IPS-20b (cell line): Measurements from ENCODE around the gene RABAC1.

Source experiments
- H3K27ac ChIP-seq: one replicate; pipeline ENCODE4 v1.5.1; 2013; ENCODE audit warnings: low read length
- H3K27me3 ChIP-seq: 2 replicates; pipeline ENCODE4 v1.6.1; 2013; ENCODE audit warnings: mild to moderate bottlenecking, low read length, inconsistent platforms; ENCODE audit not compliant: insufficient read depth
- H3K36me3 ChIP-seq: 2 replicates; pipeline ENCODE4 v1.6.1; 2013; ENCODE audit warnings: low read depth, mild to moderate bottlenecking, inconsistent platforms, low read length, moderate library complexity; ENCODE audit not compliant: insufficient read depth
- H3K4me1 ChIP-seq: 2 replicates; pipeline ENCODE4 v1.6.1; 2013; ENCODE audit warnings: mild to moderate bottlenecking, control low read depth, inconsistent platforms, low read length, moderate library complexity; ENCODE audit not compliant: insufficient read depth
- H3K4me3 ChIP-seq: 2 replicates; pipeline ENCODE4 v1.5.1; 2013; ENCODE audit warnings: mild to moderate bottlenecking, low read length, inconsistent platforms
- H3K9ac ChIP-seq: 2 replicates; pipeline ENCODE4 v1.6.1; 2013; ENCODE audit warnings: low read depth, mild to moderate bottlenecking, inconsistent platforms, low read length, moderate library complexity
- H3K9me3 ChIP-seq: 2 replicates; pipeline ENCODE4 v1.6.1; 2013; ENCODE audit warnings: mild to moderate bottlenecking, low read depth, low read length, inconsistent platforms; ENCODE audit not compliant: insufficient read depth

RABAC1 gene

GRCh38 chr19:41984961-41985360, 25.8 kb upstream of the RABAC1 start:
- H3K27me3 ChIP-seq = peaks cover 5% of the 10 kb centered on the region; the same call in 1 of the 2 replicates
- H3K27ac ChIP-seq = no peak overlapping the region
- no peaks in the 10 kb centered on the region for H3K4me1 ChIP-seq
- no peak overlapping the region for H3K9ac ChIP-seq
- no peak overlapping the region for H3K4me3 ChIP-seq
- no peaks in the 10 kb centered on the region for H3K9me3 ChIP-seq
- peaks cover 17% of the 10 kb centered on the region; the same call in 1 of the 2 replicates for H3K36me3 ChIP-seq

- no peaks in the 10 kb centered on the region for H3K4me1 ChIP-seq
- no peaks in the 10 kb centered on the region for H3K27me3 ChIP-seq
- H3K9ac ChIP-seq = no peak overlapping the region
- H3K36me3 ChIP-seq = peaks cover 7% of the 10 kb centered on the region; the same call in 1 of the 2 replicates
- no peaks in the 10 kb centered on the region for H3K9me3 ChIP-seq
- H3K4me3 ChIP-seq = no peak overlapping the region
- H3K27ac ChIP-seq = no peak overlapping the region
Measured at GRCh38 chr19:41981724-41982123, 22.6 kb upstream of the RABAC1 start.

- no peak overlapping the region for H3K9ac ChIP-seq
- H3K4me1 ChIP-seq = no peaks in the 10 kb centered on the region
- peaks cover 9% of the 10 kb centered on the region; the same call in 1 of the 2 replicates for H3K36me3 ChIP-seq
- no peaks in the 10 kb centered on the region for H3K9me3 ChIP-seq
- H3K27ac ChIP-seq = no peak overlapping the region
- no peak overlapping the region for H3K4me3 ChIP-seq
- no peaks in the 10 kb centered on the region for H3K27me3 ChIP-seq
Measured at GRCh38 chr19:41978470-41978869, 19.3 kb upstream of the RABAC1 start.

- Histone ChIP-seq H3K9me3 (no peaks in the 10 kb centered on the region), H3K27ac (no peak overlapping the region), H3K9ac (no peak overlapping the region), H3K4me3 (no peak overlapping the region), H3K36me3 (peaks cover 9% of the 10 kb centered on the region; the same call in 1 of the 2 replicates), H3K4me1 (no peaks in the 10 kb centered on the region), H3K27me3 (no peaks in the 10 kb centered on the region)
Measured at GRCh38 chr19:41977916-41978315, 18.8 kb upstream of the RABAC1 start.

GRCh38 chr19:41974652-41975051, 15.5 kb upstream of the RABAC1 start:
- Histone ChIP-seq H3K4me1 (no peaks in the 10 kb centered on the region), H3K27me3 (no peaks in the 10 kb centered on the region), H3K27ac (no peak overlapping the region), H3K4me3 (no peak overlapping the region), H3K36me3 (peaks cover 8% of the 10 kb centered on the region; the same call in 1 of the 2 replicates), H3K9me3 (no peaks in the 10 kb centered on the region), H3K9ac (no peak overlapping the region)

- Histone ChIP-seq H3K27ac (no peak overlapping the region), H3K36me3 (peaks cover 7% of the 10 kb centered on the region; the same call in 1 of the 2 replicates), H3K4me3 (no peak overlapping the region), H3K9me3 (no peaks in the 10 kb centered on the region), H3K9ac (no peak overlapping the region), H3K27me3 (no peaks in the 10 kb centered on the region), H3K4me1 (no peaks in the 10 kb centered on the region)
Measured at GRCh38 chr19:41971363-41971762, 12.2 kb upstream of the RABAC1 start.

- no peaks in the 10 kb centered on the region for H3K4me1 ChIP-seq
- peaks cover 5% of the 10 kb centered on the region; the same call in 1 of the 2 replicates for H3K36me3 ChIP-seq
- no peak overlapping the region for H3K9ac ChIP-seq
- H3K9me3 ChIP-seq = no peaks in the 10 kb centered on the region
- no peak overlapping the region for H3K27ac ChIP-seq
- H3K27me3 ChIP-seq = no peaks in the 10 kb centered on the region
- no peak overlapping the region for H3K4me3 ChIP-seq
Measured at GRCh38 chr19:41969772-41970458, 10.8 kb upstream of the RABAC1 start.

- no peaks in the 10 kb centered on the region for H3K9me3 ChIP-seq
- no peak overlapping the region for H3K4me3 ChIP-seq
- peaks cover 5% of the 10 kb centered on the region; the same call in 1 of the 2 replicates for H3K36me3 ChIP-seq
- H3K4me1 ChIP-seq = no peaks in the 10 kb centered on the region
- no peak overlapping the region for H3K27ac ChIP-seq
- H3K9ac ChIP-seq = no peak overlapping the region
- no peaks in the 10 kb centered on the region for H3K27me3 ChIP-seq
Measured at GRCh38 chr19:41968751-41969595, 9.9 kb upstream of the RABAC1 start.

GRCh38 chr19:41967054-41967783, 8.1 kb upstream of the RABAC1 start:
- no peak overlapping the region for H3K27ac ChIP-seq
- H3K4me1 ChIP-seq = no peaks in the 10 kb centered on the region
- peaks cover 5% of the 10 kb centered on the region; the same call in 1 of the 2 replicates for H3K36me3 ChIP-seq
- H3K9ac ChIP-seq = no peak overlapping the region
- H3K27me3 ChIP-seq = no peaks in the 10 kb centered on the region
- H3K9me3 ChIP-seq = no peaks in the 10 kb centered on the region
- H3K4me3 ChIP-seq = no peak overlapping the region

- no peak overlapping the region for H3K4me3 ChIP-seq
- H3K9me3 ChIP-seq = no peaks in the 10 kb centered on the region
- no peak overlapping the region for H3K9ac ChIP-seq
- no peaks in the 10 kb centered on the region for H3K36me3 ChIP-seq
- H3K4me1 ChIP-seq = no peaks in the 10 kb centered on the region
- no peak overlapping the region for H3K27ac ChIP-seq
- H3K27me3 ChIP-seq = no peaks in the 10 kb centered on the region
Measured at GRCh38 chr19:41965106-41965505, 6.0 kb upstream of the RABAC1 start.

GRCh38 chr19:41960973-41961372, 1.9 kb upstream of the RABAC1 start:
- no peak overlapping the region for H3K27ac ChIP-seq

More at GRCh38 chr19:41960973-41961372, 1.9 kb upstream of the RABAC1 start:
- H3K36me3 ChIP-seq = no peaks in the 10 kb centered on the region
- no peak overlapping the region for H3K9ac ChIP-seq
- H3K4me1 ChIP-seq = peaks cover 8% of the 10 kb centered on the region; the same call in 1 of the 2 replicates
- no peak overlapping the region for H3K4me3 ChIP-seq
- H3K27me3 ChIP-seq = no peaks in the 10 kb centered on the region
- no peaks in the 10 kb centered on the region for H3K9me3 ChIP-seq
